ENCODE data around the gene TNN.

- TF ChIP-seq CTCF (IDR thresholded peaks at IDR 0.05) (peak in 5 of 7 experiments; percentile 80 to 95 (median 88)), POLR2A (IDR thresholded peaks at IDR 0.05) (no peak)
Measured at GRCh38 chr1:175154629-175155472, 87.2 kb downstream of the TNN start.

Measured in stomach (tissue), 4 donors.